ENCODE data around the gene GALNT2. TPM values are rescaled to one million over a fixed set of nuclear protein-coding genes. Genes with fewer than 3 reads are reported as not detected.
A peak's percentile ranks its signal among the peaks of the same experiment; 100 is the strongest.

The GALNT2 gene
- total RNA-seq, 1 donor from 2014 or later, result 67.9 TPM

DNA sequence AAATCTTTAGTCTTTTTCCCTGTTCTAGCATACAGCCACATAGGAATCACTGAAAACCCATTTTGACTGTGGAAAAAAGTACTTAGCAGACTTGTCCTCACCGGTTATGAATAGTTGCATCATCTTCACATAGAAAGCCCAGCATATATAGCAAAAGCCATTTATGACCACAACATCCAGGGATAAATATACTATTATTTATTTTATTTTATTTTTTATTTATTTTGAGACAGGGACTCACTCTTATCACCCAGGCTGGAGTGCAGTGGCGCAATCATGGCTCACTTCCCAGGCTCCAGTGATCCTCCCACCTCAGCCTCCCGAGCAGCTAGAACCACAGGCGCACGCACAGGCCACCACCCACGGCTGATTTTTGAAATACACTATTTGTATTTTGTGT is 175.3 kb downstream of the GALNT2 start:
- intact Hi-C loops (cut with micrococcal nuclease), result loop anchor here (5.0 kb wide), 1 partner anchor 685 kb away; the partner anchor contains the start of gene ABCB10
- DNase-seq (ENCODE audit: low spot score), result no peak
- Mint-ChIP-seq H3K4me1 (ENCODE audit: low read depth) (peaks cover 44% of the 10 kb centered on the region), H3K27me3 (ENCODE audit: insufficient read depth) (no peaks in the 10 kb centered on the region), H3K27ac (no peak overlapping the region), H3K36me3 (ENCODE audit: low read depth) (peaks cover 42% of the 10 kb centered on the region), H3K9me3 (peaks cover 6% of the 10 kb centered on the region), H3K4me3 (no peak overlapping the region)

DNA sequence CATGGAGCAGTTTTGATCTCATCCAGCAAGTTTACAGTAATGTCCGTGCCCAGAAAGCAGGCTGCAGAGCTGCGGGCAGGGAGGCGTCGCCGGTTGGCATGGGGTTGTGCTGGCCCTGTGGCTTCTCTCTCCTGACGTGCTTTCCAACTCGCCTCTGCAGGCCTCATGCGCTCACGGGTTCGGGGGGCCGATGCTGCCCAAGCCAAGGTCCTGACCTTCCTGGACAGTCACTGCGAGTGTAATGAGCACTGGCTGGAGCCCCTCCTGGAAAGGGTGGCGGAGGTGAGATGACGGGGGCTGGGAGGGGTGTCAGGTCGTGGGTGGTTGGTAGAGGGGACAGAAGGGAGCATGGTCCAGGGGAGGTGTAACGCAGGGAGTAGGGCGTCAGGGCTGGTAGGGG is 176.1 kb downstream of the GALNT2 start:
- H3K9me3 Mint-ChIP-seq, result peaks cover 6% of the 10 kb centered on the region
- peaks cover 39% of the 10 kb centered on the region for H3K36me3 Mint-ChIP-seq (ENCODE audit: low read depth)
- DNase-seq (ENCODE audit: low spot score), result no peak
- H3K27ac Mint-ChIP-seq, result no peak overlapping the region
- peaks cover 44% of the 10 kb centered on the region for H3K4me1 Mint-ChIP-seq (ENCODE audit: low read depth)
- intact Hi-C loops (cut with micrococcal nuclease), result loop anchor here (5.0 kb wide), 1 partner anchor 686 kb away; the partner anchor contains the start of gene ABCB10
- no peaks in the 10 kb centered on the region for H3K27me3 Mint-ChIP-seq (ENCODE audit: insufficient read depth)
- no peak overlapping the region for H3K4me3 Mint-ChIP-seq

DNA sequence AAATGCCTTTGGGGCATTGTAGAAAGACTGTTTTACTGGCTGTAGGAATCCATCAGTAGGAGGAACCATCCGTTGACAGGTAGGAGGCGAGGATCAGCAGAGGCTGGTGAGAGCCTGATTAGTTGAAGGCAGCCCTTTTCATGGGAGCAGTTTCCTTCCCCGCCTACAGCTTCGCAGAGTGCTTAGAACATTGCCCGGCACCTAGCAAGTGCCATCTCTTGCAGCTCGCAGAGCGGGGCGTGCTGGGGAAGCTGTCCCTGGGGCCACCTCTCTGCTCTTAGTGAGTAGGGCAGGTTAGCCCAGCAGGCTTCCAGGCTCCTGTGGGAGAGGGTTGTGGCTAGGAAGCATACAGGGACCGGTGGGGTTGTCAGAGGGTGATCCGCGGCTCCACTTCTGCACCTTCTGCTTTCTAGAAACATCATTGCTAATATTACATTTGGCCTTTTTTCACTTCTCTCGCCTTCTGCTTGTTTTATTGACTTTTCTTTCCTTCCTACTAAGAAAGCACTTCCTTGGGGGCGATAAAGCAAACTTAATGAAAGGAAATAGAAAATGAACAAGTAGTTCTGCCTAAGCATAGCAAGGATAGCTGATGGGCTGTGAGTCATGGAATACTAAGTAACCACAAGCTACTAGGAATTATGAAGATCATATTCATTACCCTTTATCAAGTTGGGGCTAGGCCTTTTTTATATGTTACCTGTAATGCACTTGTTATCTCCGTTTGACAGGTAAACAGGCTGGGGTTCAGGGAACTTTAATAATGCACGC is 176.7 kb downstream of the GALNT2 start:
- intact Hi-C loops (cut with micrococcal nuclease), result loop anchor here (5.0 kb wide), 1 partner anchor 686 kb away; the partner anchor contains the start of gene ABCB10
- Mint-ChIP-seq H3K27me3 (ENCODE audit: insufficient read depth) (no peaks in the 10 kb centered on the region), H3K27ac (no peak overlapping the region), H3K4me1 (ENCODE audit: low read depth) (peaks cover 47% of the 10 kb centered on the region), H3K36me3 (ENCODE audit: low read depth) (peaks cover 42% of the 10 kb centered on the region), H3K9me3 (peaks cover 6% of the 10 kb centered on the region), H3K4me3 (no peak overlapping the region)
- DNase-seq (ENCODE audit: low spot score), result no peak

DNA sequence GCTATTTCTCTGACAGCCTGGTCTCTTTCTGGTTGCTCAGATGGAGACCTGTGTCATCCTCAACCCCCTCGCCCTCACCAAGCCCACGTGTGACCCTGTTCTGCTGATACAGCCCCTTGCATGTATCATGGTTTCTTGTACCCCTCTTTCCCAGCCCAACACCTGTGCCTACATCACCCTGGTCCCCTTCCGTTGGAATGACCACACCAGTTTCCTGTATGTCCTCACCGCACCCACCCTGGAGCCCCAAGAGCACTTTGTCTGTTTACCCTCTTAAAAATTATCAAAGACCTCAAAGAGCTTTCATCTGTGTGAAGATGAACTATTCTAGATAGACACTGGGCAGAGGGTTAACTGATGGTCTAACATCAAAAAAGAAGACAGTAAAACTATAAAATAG is 179.5 kb downstream of the GALNT2 start:
- H3K36me3 Mint-ChIP-seq (ENCODE audit: low read depth), result peaks cover 40% of the 10 kb centered on the region
- H3K27ac Mint-ChIP-seq, result no peak overlapping the region
- no peaks in the 10 kb centered on the region for H3K9me3 Mint-ChIP-seq

DNA sequence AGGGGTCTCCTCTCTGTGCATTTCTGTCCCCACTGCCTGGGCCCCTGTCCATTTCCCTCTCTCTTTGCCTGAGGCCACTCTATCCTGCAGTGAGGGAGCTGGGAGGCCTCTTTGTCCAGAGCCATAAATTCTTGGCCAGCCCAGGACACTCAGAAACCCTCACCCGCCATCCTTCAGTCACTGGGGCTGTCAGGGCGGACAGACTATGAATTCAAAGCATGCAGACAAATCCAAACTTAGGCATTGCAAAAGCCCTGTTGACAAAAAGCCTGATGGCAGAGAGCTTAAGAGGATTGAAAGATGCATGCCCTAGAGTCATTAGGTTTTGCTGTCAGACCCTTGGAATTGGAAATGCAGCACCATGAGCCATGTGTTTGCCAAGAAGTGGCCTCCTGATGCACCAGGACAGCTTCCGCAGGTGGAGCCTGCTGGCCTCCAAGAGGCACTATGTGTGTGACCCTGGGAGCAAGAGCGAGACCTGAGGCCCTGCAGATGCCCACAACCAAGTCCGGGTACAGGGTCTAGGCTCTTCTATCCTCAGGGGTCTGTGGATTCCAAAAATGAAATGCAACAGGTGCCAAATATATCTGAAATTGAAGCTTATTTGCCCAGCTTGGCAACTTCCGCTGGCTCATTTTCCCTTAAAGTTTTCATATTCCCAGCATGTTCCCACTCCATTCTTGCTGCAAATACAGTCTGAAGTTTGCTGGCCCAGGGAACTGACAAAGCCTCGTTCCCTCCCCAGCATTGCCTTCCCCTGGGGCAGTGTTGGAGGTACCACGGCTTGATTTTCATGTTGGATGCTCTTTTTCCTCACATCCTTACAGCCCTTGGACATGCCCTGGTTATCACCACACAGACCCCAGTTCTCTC is 181.2 kb downstream of the GALNT2 start:
- no peaks in the 10 kb centered on the region for H3K27me3 Mint-ChIP-seq (ENCODE audit: insufficient read depth)
- H3K4me3 Mint-ChIP-seq, result no peak overlapping the region
- H3K9me3 Mint-ChIP-seq, result no peaks in the 10 kb centered on the region
- H3K36me3 Mint-ChIP-seq (ENCODE audit: low read depth), result peaks cover 40% of the 10 kb centered on the region
- intact Hi-C loops (cut with micrococcal nuclease), result no loop called here
- no peak overlapping the region for H3K27ac Mint-ChIP-seq
- H3K4me1 Mint-ChIP-seq (ENCODE audit: low read depth), result peaks cover 41% of the 10 kb centered on the region
- DNase-seq (ENCODE audit: low spot score), result no peak

More for the DNA sequence above, 179.5 kb downstream of the GALNT2 start:
- H3K4me3 Mint-ChIP-seq, result no peak overlapping the region
- H3K27me3 Mint-ChIP-seq (ENCODE audit: insufficient read depth), result no peaks in the 10 kb centered on the region
- peaks cover 36% of the 10 kb centered on the region for H3K4me1 Mint-ChIP-seq (ENCODE audit: low read depth)
- DNase-seq (ENCODE audit: low spot score), result no peak
- intact Hi-C loops (cut with micrococcal nuclease), result no loop called here

DNA sequence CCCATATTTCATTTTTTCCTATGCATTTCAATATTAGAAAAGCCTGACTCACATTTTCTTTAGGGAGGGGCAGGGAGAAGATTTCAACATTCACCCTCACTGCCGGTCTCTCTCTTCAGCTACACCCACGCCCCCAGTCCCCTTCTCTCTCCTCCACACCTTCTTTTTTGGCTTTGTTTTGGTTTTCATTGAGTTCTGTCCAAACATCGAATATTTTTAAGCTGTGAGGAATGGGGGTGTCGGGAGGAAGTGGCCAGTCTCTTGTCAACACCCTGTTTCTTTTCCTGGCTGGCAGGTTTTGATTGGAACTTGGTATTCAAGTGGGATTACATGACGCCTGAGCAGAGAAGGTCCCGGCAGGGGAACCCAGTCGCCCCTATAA is 181.8 kb downstream of the GALNT2 start:
- Mint-ChIP-seq H3K4me3 (no peak overlapping the region), H3K36me3 (ENCODE audit: low read depth) (peaks cover 39% of the 10 kb centered on the region), H3K27me3 (ENCODE audit: insufficient read depth) (no peaks in the 10 kb centered on the region), H3K9me3 (no peaks in the 10 kb centered on the region), H3K27ac (no peak overlapping the region), H3K4me1 (ENCODE audit: low read depth) (peaks cover 38% of the 10 kb centered on the region)
- intact Hi-C loops (cut with micrococcal nuclease), result no loop called here
- no peak for DNase-seq (ENCODE audit: low spot score)

DNA sequence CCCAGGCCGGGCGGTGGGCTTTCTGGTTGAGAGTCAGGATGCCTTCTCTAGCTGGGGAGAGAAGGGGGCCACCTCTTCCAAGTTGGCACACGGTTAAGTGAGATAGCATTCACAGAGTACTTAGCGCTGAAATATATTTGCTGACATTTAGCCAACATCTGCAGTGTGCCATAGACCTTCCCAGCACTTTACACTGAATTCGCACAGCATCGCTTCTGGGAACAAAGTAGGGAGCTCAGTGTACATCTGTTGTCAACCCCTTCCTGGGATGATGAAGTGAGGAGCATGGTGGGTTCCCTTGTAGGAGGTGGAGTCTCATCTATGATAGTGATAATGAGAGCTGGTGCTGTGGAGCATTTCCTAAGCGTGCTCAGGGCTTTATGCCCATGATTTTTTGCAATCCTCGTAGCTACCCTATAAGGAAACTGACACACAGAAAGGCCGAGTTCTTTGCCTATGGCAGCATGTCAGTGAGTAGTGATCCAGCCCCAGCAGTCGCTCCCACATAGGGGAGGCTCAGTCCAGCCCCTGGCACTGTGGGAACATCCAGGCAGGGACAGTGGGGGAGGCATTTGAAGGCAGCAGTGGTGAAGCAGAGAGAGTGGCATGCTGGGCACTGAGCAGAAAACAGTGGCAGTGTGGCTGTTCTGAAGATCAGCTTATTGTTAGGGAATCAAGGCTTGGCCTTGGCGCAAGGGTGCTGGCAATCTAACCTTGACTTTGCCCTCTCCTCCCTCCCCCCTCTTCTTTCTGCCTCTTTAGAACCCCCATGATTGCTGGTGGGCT is 182.8 kb downstream of the GALNT2 start:
- H3K4me3 Mint-ChIP-seq, result no peak overlapping the region
- no peak overlapping the region for H3K27ac Mint-ChIP-seq
- no peaks in the 10 kb centered on the region for H3K27me3 Mint-ChIP-seq (ENCODE audit: insufficient read depth)
- no peak for DNase-seq (ENCODE audit: low spot score)
- H3K36me3 Mint-ChIP-seq (ENCODE audit: low read depth), result peaks cover 32% of the 10 kb centered on the region
- peaks cover 32% of the 10 kb centered on the region for H3K4me1 Mint-ChIP-seq (ENCODE audit: low read depth)
- no peaks in the 10 kb centered on the region for H3K9me3 Mint-ChIP-seq
- intact Hi-C loops (cut with micrococcal nuclease), result loop anchor here (2.0 kb wide), 1 partner anchor 37 kb away; no protein-coding TSS in a partner anchor

DNA sequence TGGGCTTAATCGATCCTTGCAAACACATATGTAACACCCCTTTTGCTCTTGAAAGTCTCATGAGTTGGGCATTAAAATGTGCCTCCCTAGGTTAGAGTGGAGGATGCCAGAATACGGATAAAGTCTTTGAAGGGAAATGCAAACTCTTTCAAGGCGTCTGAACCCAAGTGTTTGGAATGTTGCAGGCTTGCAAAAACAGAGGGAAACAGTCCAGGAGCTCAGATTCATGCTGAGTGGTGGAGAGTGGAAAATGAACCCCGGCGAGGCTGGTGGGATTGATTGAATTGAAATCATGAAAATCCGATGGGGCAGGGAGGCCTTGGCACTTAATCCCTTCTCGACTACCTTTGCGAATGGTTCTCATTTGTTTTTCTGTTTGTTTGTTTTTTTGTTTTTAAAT is 183.6 kb downstream of the GALNT2 start:
- DNase-seq (ENCODE audit: low spot score), result no peak
- peaks cover 29% of the 10 kb centered on the region for H3K36me3 Mint-ChIP-seq (ENCODE audit: low read depth)
- intact Hi-C loops (cut with micrococcal nuclease), result loop anchor here (1.0 to 2.0 kb wide), 3 partner anchors 10 to 38 kb away; no protein-coding TSS in a partner anchor
- H3K27me3 Mint-ChIP-seq (ENCODE audit: insufficient read depth), result no peaks in the 10 kb centered on the region
- H3K4me1 Mint-ChIP-seq (ENCODE audit: low read depth), result peaks cover 28% of the 10 kb centered on the region
- H3K27ac Mint-ChIP-seq, result peak overlapping the region; percentile 76
- no peak overlapping the region for H3K4me3 Mint-ChIP-seq
- no peaks in the 10 kb centered on the region for H3K9me3 Mint-ChIP-seq

DNA sequence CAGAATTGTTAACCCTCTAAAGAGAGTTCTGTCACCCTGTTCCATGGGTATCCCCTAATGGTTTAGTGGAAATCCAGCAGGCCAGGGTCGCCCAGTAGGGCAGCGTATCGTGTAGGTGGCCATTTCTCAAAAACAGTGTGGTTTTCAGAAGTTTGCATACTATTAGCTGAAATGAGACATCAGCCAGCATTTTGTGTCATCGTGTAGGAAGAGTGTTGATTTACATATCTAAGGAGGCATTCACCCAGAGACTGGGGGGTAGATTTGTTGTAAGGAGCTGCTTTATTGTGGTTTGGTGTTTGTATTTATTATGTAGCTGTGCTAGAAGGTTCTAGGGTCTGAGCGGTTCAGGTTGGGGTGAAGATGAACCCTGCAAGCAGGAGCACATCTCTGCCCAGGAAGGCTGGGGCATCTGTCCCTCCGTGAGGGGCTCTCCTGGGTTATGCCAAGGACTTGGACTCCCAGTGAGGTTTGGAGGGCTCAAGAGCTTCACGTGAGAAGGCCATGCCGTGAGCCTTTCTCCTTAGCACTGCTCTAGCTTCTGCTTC is 184.7 kb downstream of the GALNT2 start:
- DNase-seq (ENCODE audit: low spot score), result no peak
- H3K4me3 Mint-ChIP-seq, result no peak overlapping the region
- H3K4me1 Mint-ChIP-seq (ENCODE audit: low read depth), result peaks cover 18% of the 10 kb centered on the region
- H3K27ac Mint-ChIP-seq, result peak overlapping the region; percentile 76
- H3K27me3 Mint-ChIP-seq (ENCODE audit: insufficient read depth), result no peaks in the 10 kb centered on the region
- H3K9me3 Mint-ChIP-seq, result no peaks in the 10 kb centered on the region
- intact Hi-C loops (cut with micrococcal nuclease), result loop anchor here (1.0 to 2.0 kb wide), 3 partner anchors 11 to 39 kb away; no protein-coding TSS in a partner anchor
- peaks cover 25% of the 10 kb centered on the region for H3K36me3 Mint-ChIP-seq (ENCODE audit: low read depth)

DNA sequence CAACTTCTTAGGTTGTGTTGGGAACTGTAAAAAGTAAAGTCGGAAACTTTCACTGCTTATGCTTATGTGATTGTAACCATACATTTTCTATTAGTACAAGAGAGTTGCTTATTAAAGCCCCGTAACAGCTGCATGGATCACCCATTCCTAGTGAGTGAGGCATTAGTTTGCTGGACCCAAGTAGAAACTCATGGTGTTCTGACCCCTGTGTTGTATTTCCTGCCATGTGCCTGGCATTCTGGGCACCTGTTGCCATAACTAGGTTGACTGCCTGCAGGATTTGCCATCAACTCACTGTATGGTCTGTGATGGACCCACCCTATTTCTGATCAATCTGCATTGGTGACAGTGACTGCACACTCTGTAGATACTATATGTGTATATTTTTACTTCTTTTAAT is 186.1 kb downstream of the GALNT2 start:
- no peak overlapping the region for H3K27ac Mint-ChIP-seq
- no peaks in the 10 kb centered on the region for H3K27me3 Mint-ChIP-seq (ENCODE audit: insufficient read depth)
- intact Hi-C loops (cut with micrococcal nuclease), result no loop called here
- no peak for DNase-seq (ENCODE audit: low spot score)
- peaks cover 18% of the 10 kb centered on the region for H3K4me1 Mint-ChIP-seq (ENCODE audit: low read depth)
- peaks cover 29% of the 10 kb centered on the region for H3K36me3 Mint-ChIP-seq (ENCODE audit: low read depth)
- H3K9me3 Mint-ChIP-seq, result no peaks in the 10 kb centered on the region
- H3K4me3 Mint-ChIP-seq, result no peak overlapping the region

DNA sequence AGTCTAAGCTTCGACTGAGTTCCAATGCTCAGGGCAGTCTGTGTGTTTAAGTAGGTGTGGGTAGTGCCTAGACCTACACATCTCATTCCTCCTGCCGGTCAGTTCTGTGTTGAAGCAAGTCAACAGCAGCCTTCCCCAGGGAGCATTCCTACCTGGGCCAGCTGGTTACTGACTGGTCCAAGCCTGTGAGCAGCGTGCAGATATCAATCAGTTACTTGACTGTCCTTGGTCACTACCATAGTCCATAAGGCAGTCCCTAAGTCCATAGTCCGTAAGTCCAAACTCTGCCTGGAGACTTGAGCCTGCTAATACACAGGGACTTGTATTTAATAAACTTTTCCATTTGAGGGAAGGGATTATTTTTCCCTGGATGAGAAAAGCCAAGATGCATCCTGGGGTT is 187.2 kb downstream of the GALNT2 start:
- peaks cover 12% of the 10 kb centered on the region for H3K4me1 Mint-ChIP-seq (ENCODE audit: low read depth)
- peaks cover 26% of the 10 kb centered on the region for H3K36me3 Mint-ChIP-seq (ENCODE audit: low read depth)
- DNase-seq (ENCODE audit: low spot score), result no peak
- intact Hi-C loops (cut with micrococcal nuclease), result no loop called here
- H3K4me3 Mint-ChIP-seq, result no peak overlapping the region
- H3K27ac Mint-ChIP-seq, result no peak overlapping the region
- H3K27me3 Mint-ChIP-seq (ENCODE audit: insufficient read depth), result no peaks in the 10 kb centered on the region
- no peaks in the 10 kb centered on the region for H3K9me3 Mint-ChIP-seq

DNA sequence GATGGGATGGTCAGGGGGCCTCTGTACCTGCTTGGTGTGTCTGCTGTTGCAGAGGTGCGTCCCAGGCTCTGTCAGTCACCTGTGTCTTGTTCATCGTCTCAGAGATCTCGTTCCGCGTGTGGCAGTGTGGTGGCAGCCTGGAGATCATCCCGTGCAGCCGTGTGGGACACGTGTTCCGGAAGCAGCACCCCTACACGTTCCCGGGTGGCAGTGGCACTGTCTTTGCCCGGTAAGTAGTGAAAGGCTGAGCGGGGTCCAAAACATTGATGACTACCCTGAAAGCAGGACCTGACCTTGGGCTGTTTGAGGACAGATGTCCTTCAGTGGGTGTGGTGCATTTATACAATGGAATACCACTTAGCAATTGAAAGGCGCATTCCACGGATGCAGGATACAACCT is 188.1 kb downstream of the GALNT2 start:
- no peak for DNase-seq (ENCODE audit: low spot score)
- Mint-ChIP-seq H3K27me3 (ENCODE audit: insufficient read depth) (no peaks in the 10 kb centered on the region), H3K36me3 (ENCODE audit: low read depth) (peaks cover 27% of the 10 kb centered on the region), H3K4me3 (no peak overlapping the region), H3K9me3 (no peaks in the 10 kb centered on the region), H3K27ac (no peak overlapping the region), H3K4me1 (ENCODE audit: low read depth) (peaks cover 12% of the 10 kb centered on the region)
- intact Hi-C loops (cut with micrococcal nuclease), result no loop called here
